Activated CD8-positive, alpha-beta memory T cell treated with anti-CD3 and anti-CD28 coated beads for 48 hours (primary cell): ENCODE measurements around the gene CFAP97.

ENCODE experiments used
- DNase-seq, 3 experiments: peaks; one replicate each; pipeline ENCODE4 v3.0.0-alpha.2; 2020; ENCODE audit warnings: low read depth in 2 of 3, low spot score in 2 of 3

Gene CFAP97

GRCh38 chr4:185110375-185110823, 93.4 kb downstream of the CFAP97 start:
- no peak for DNase-seq

- DNase-seq: no peak
Measured at GRCh38 chr4:185109736-185110135, 94.1 kb downstream of the CFAP97 start.
